H1 (cell line): Measurements from ENCODE around the gene PRKG2. TPM values are rescaled to one million over a fixed set of nuclear protein-coding genes. Genes with fewer than 3 reads are reported as not detected.

Source experiments
- CTCF ChIA-PET: fragments of 300-600 bp; sonication (Branson Sonifier 250); formaldehyde crosslinking; loops from one replicate; lab custom pipeline; 2021; ENCODE audit not compliant: partially characterized antibody; lab: Charles Lee
- POLR2A ChIA-PET: fragments of 300-600 bp; sonication (Branson Sonifier 250); formaldehyde crosslinking; loops from one replicate; lab custom pipeline; 2021; ENCODE audit warnings: inconsistent platforms; ENCODE audit not compliant: partially characterized antibody; lab: Charles Lee
- DNase-seq, 2 experiments: peaks; one replicate each; pipeline versions ENCODE4 v3.0.0 to v3.0.0-alpha.2; 2010 to 2022; ENCODE audit warnings: low spot score in 2 of 2, low read depth in 1 of 2, mixed read lengths in 1 of 2
- FAIRE-seq: peaks from 2 replicates; lab custom pipeline; 2011; peaks lifted over from hg19 to GRCh38; lab: Jason Lieb, UNC
- H2AFZ ChIP-seq: 2 replicates; pipeline ENCODE4 v1.8.1; 2012; ENCODE audit warnings: low read length, inconsistent platforms
- H2AK5ac ChIP-seq: 2 replicates; pipeline ENCODE4 v1.6.1; 2013; ENCODE audit warnings: low read depth, low read length
- H2BK120ac ChIP-seq: replicated peaks from 2 replicates; pipeline ENCODE3; 2013; ENCODE audit warnings: low read depth, low read length, inconsistent platforms
- H2BK12ac ChIP-seq: 2 replicates; pipeline ENCODE4 v1.6.1; 2013; ENCODE audit warnings: low read depth, low read length
- H2BK15ac ChIP-seq: 2 replicates; pipeline ENCODE4 v1.6.1; 2013; ENCODE audit warnings: low read length
- H2BK20ac ChIP-seq: 2 replicates; pipeline ENCODE4 v1.6.1; 2013; ENCODE audit warnings: low read length
- H2BK5ac ChIP-seq: 2 replicates; pipeline ENCODE4 v1.6.1; 2013; ENCODE audit warnings: low read depth, low read length
- H3K14ac ChIP-seq: 2 replicates; pipeline ENCODE4 v1.6.1; 2013; ENCODE audit warnings: inconsistent platforms; ENCODE audit not compliant: insufficient read length
- H3K18ac ChIP-seq: 2 replicates; pipeline ENCODE4 v1.6.1; 2013; ENCODE audit warnings: low read length; ENCODE audit errors: extremely low read depth
- H3K23ac ChIP-seq: 2 replicates; pipeline ENCODE4 v1.6.1; 2013; ENCODE audit warnings: inconsistent platforms; ENCODE audit not compliant: insufficient read length
- H3K23me2 ChIP-seq: 2 replicates; pipeline ENCODE4 v1.6.1; 2013; ENCODE audit warnings: low read depth, low read length
- H3K27ac ChIP-seq: 2 replicates; pipeline ENCODE4 v1.6.1; 2011; ENCODE audit warnings: low read depth, low read length, inconsistent platforms
- H3K27me3 ChIP-seq, 4 experiments: replicated peaks in 1 of 4; 1 replicate in 1 of 4; 2 replicates in 3 of 4; pipeline versions ENCODE4 v1.6.1 to v1.8.1; 2011 to 2013; ENCODE audit warnings: low read length in 3 of 4, mild to moderate bottlenecking in 3 of 4, inconsistent platforms in 2 of 4, mixed read lengths in 2 of 4, moderate library complexity in 1 of 4; ENCODE audit not compliant: control insufficient read depth in 3 of 4, insufficient read depth in 3 of 4; ENCODE audit errors: extremely low read depth in 1 of 4
- H3K36me3 ChIP-seq, 4 experiments: 2 replicates each; pipeline versions ENCODE4 v1.6.1 to v1.8.1; 2011 to 2013; ENCODE audit warnings: mild to moderate bottlenecking in 4 of 4, low read length in 3 of 4, moderate library complexity in 2 of 4, control low read depth in 1 of 4, inconsistent platforms in 1 of 4; ENCODE audit not compliant: insufficient read depth in 4 of 4, control insufficient read depth in 2 of 4
- H3K4ac ChIP-seq: replicated peaks from 2 replicates; pipeline ENCODE3; 2013; ENCODE audit warnings: low read length, low read depth, mixed read lengths, inconsistent platforms; ENCODE audit not compliant: insufficient read length
- H3K4me1 ChIP-seq, 4 experiments: replicated peaks in 1 of 4; 1 replicate in 1 of 4; 2 replicates in 3 of 4; pipeline versions ENCODE4 v1.6.1 to v1.8.1; 2011 to 2013; ENCODE audit warnings: low read length in 3 of 4, inconsistent platforms in 2 of 4, mixed read lengths in 1 of 4; ENCODE audit not compliant: insufficient read depth in 4 of 4, control insufficient read depth in 3 of 4
- H3K4me2 ChIP-seq, 2 experiments: 2 replicates each; pipeline versions ENCODE4 v1.6.1 to v1.8.1; 2011 to 2013; ENCODE audit warnings: low read depth in 2 of 2, low read length in 2 of 2, control low read depth in 1 of 2, inconsistent platforms in 1 of 2, mild to moderate bottlenecking in 1 of 2; ENCODE audit not compliant: insufficient read depth in 1 of 2
- H3K4me3 ChIP-seq, 4 experiments: fragments of 200-600, 300-600 bp in 1 of 4; sonication (generic), shearing (Covaris generic), sonication (Bioruptor Twin) in 1 of 4; 2 replicates each; pipeline versions ENCODE4 v1.5.1 to v1.8.1; 2011 to 2016; ENCODE audit warnings: low read length in 4 of 4, low read depth in 3 of 4, control low read depth in 2 of 4, inconsistent platforms in 2 of 4, mild to moderate bottlenecking in 2 of 4, mixed read lengths in 1 of 4, moderate library complexity in 1 of 4; ENCODE audit not compliant: insufficient read depth in 2 of 4; ENCODE audit errors: extremely low read depth in 1 of 4
- H3K56ac ChIP-seq: replicated peaks from 2 replicates; pipeline ENCODE3; 2013; ENCODE audit warnings: low read depth, mild to moderate bottlenecking, mixed read lengths, low read length, inconsistent platforms; ENCODE audit not compliant: insufficient read length
- H3K79me1 ChIP-seq: 2 replicates; pipeline ENCODE4 v1.6.1; 2013; ENCODE audit warnings: low read depth, low read length, control low read depth
- H3K79me2 ChIP-seq, 2 experiments: 2 replicates each; pipeline versions ENCODE4 v1.6.1 to v1.8.1; 2012 to 2013; ENCODE audit warnings: low read length in 2 of 2, mild to moderate bottlenecking in 2 of 2, inconsistent platforms in 1 of 2; ENCODE audit not compliant: insufficient read depth in 2 of 2, control insufficient read depth in 1 of 2
- H3K9ac ChIP-seq, 4 experiments: replicated peaks in 1 of 4; 1 replicate in 1 of 4; 2 replicates in 3 of 4; pipeline versions ENCODE4 v1.6.1 to v1.8.1; 2011 to 2013; ENCODE audit warnings: low read depth in 3 of 4, low read length in 3 of 4, control low read depth in 2 of 4, mild to moderate bottlenecking in 2 of 4, moderate library complexity in 2 of 4, inconsistent platforms in 1 of 4; ENCODE audit errors: extremely low read depth in 1 of 4
- H3K9me3 ChIP-seq, 2 experiments: 2 replicates each; pipeline versions ENCODE4 v1.6.1 to v1.8.1; 2012 to 2013; ENCODE audit warnings: mild to moderate bottlenecking in 2 of 2, moderate library complexity in 2 of 2, control low read depth in 1 of 2, inconsistent platforms in 1 of 2, low read depth in 1 of 2, low read length in 1 of 2, mixed read lengths in 1 of 2; ENCODE audit not compliant: insufficient read depth in 2 of 2
- H4K20me1 ChIP-seq, 2 experiments: replicated peaks in 1 of 2; 2 replicates each; pipeline versions ENCODE3 to v1.8.1; 2011 to 2013; ENCODE audit warnings: inconsistent platforms in 2 of 2, low read length in 2 of 2, mild to moderate bottlenecking in 1 of 2; ENCODE audit not compliant: insufficient read depth in 2 of 2, control insufficient read depth in 1 of 2
- H4K5ac ChIP-seq: 2 replicates; pipeline ENCODE4 v1.6.1; 2013; ENCODE audit warnings: low read length, low read depth, mixed read lengths, inconsistent platforms; ENCODE audit not compliant: insufficient read length
- H4K8ac ChIP-seq: 2 replicates; pipeline ENCODE4 v1.8.0; 2013; ENCODE audit warnings: mild to moderate bottlenecking, moderate library complexity, low read length, inconsistent platforms; ENCODE audit not compliant: insufficient read depth; ENCODE audit errors: extremely low read depth
- H4K91ac ChIP-seq: replicated peaks from 2 replicates; pipeline ENCODE3; 2013; ENCODE audit warnings: low read length, mixed read lengths, inconsistent platforms; ENCODE audit not compliant: insufficient read length
- KDM1A ChIP-seq: fragments of 200-600, 300-600 bp; sonication (generic); IDR thresholded peaks from 2 replicates; pipeline ENCODE4 v1.7.1; 2016; ENCODE audit warnings: mild to moderate bottlenecking, low read length, borderline replicate concordance
- NANOG ChIP-seq: IDR thresholded peaks from 2 replicates; pipeline ENCODE4 v1.6.1; 2011; ENCODE audit warnings: low read length, low read depth, mild to moderate bottlenecking, inconsistent platforms; ENCODE audit not compliant: insufficient read depth, poor library complexity, severe bottlenecking
- RXRA ChIP-seq: IDR thresholded peaks from 2 replicates; pipeline ENCODE4 v1.6.1; 2011; ENCODE audit warnings: low read depth, mild to moderate bottlenecking, low read length, moderate library complexity; ENCODE audit not compliant: insufficient read depth
- SIRT6 ChIP-seq: IDR thresholded peaks from one replicate; pipeline ENCODE4 v1.7.1; 2012; ENCODE audit warnings: low read length, inconsistent platforms
- SP1 ChIP-seq: IDR thresholded peaks from 2 replicates; pipeline ENCODE4 v1.6.1; 2011; ENCODE audit warnings: low read depth, low read length
- TAF7 ChIP-seq: optimal IDR thresholded peaks from 2 replicates; pipeline ENCODE3; 2011; ENCODE audit warnings: low read depth, mild to moderate bottlenecking, inconsistent platforms, low read length, moderate library complexity, borderline replicate concordance
- WGBS, 2 experiments: shearing (Covaris generic) in 1 of 2; methylation state at CpG; one replicate each; pipeline versions ENCODE4 v1.1.6 to v1.1.7; 2013 to 2015; ENCODE audit warnings: low lambda C conversion rate in 2 of 2, mixed read lengths in 2 of 2, inconsistent platforms in 1 of 2, low coverage in 1 of 2, missing lambda C conversion rate in 1 of 2; ENCODE audit not compliant: insufficient replicate concordance in 2 of 2, insufficient coverage in 1 of 2, insufficient read length in 1 of 2; ENCODE audit errors: extremely low coverage in 1 of 2, missing lambda C conversion rate in 1 of 2; 5-methylcytosine and 5-hydroxymethylcytosine counted together
- polyA plus RNA-seq, 7 experiments: library from polyadenylated mRNA; depleted of rRNA in 3 of 7; stranded (reverse) in 5 of 7; unstranded in 2 of 7; fragments of >200 nt in 5 of 7; fragments of 200-250 nt in 2 of 7; gene quantifications; 1 replicate in 5 of 7; 2 replicates in 1 of 7; 4 replicates in 1 of 7; pipeline versions ENCODE4 v1.2.1 to v1.2.3, GENCODE V29; 2011 to 2013; ENCODE audit warnings: missing spikeins in 2 of 7, mixed read lengths in 2 of 7
- total RNA-seq: library from RNA; stranded (reverse); fragmentation: NEBNext Ultra II Directional; extraction: Animal tissue kit (Norgen Biotek cat#: 25700); gene quantifications from 2 replicates; pipeline ENCODE4 v1.2.1, GENCODE V29; 2021

The PRKG2 gene
- total and polyA plus RNA-seq, 2 of the 8 experiments (the other 6 are each of a cell fraction or from before 2014, with no cell fraction given): 0.45 to 1.2 TPM

- Histone ChIP-seq H3K79me1 (no peaks in the 10 kb centered on the region), H3K14ac (no peak overlapping the region), H3K9ac (no peak overlapping the region), H3K23me2 (no peaks in the 10 kb centered on the region), H2AFZ (no peak overlapping the region), H3K4ac (no peak overlapping the region), H2BK5ac (no peak overlapping the region), H4K20me1 (no peaks in the 10 kb centered on the region), H3K79me2 (no peaks in the 10 kb centered on the region), H3K27ac (no peak overlapping the region), H4K91ac (no peak overlapping the region), H3K36me3 (no peaks in the 10 kb centered on the region), H3K27me3 (no peaks in the 10 kb centered on the region), H3K23ac (no peak overlapping the region), H3K4me2 (no peak overlapping the region), H2BK12ac (no peak overlapping the region), H2BK120ac (no peak overlapping the region), H4K5ac (no peak overlapping the region), H3K18ac (no peak overlapping the region), H3K9me3 (no peaks in the 10 kb centered on the region), H2BK20ac (no peak overlapping the region), H2BK15ac (no peak overlapping the region), H3K4me3 (no peak overlapping the region), H4K8ac (no peak overlapping the region), H3K4me1 (no peaks in the 10 kb centered on the region), H3K56ac (no peak overlapping the region), H2AK5ac (no peak overlapping the region)
- CTCF ChIA-PET: interaction anchor here (0.6 to 8.1 kb wide), 8 partner anchors 9 to 714 kb away, joined by 3 to 58 read pairs (median 6); partner anchors contain the start of genes BMP3 and CFAP299
- FAIRE-seq (no peak), DNase-seq (no peak)
- POLR2A ChIA-PET: no interaction called here
- TF ChIP-seq NANOG (no peak), SIRT6 (no peak), RXRA (no peak), KDM1A (no peak), SP1 (no peak), TAF7 (no peak)
- 98% methylated on average over 4 of the region's 4 CpGs; no CpG with 5 or more reads in 1 of the 2 experiments for WGBS, 2 experiments
These were observed 165.7 kb downstream of the PRKG2 start for GRCh38 chr4:81049330-81049729.
